Memory B cell (primary cell): Measurements from ENCODE around the gene C1QTNF12.
"Not testable (repeated sequence)": the region's sequence is repeated elsewhere in the genome, so short reads cannot be mapped to it uniquely, and the experiment has no call there.

ENCODE experiments used
- ATAC-seq: fragments of 150-1000 bp; cut with Tn5 transposase; 2 replicates; pipeline ENCODE4 v1.10.0; 2021; ENCODE audit warnings: low read depth, mild to moderate bottlenecking, moderate library complexity
- DNase-seq, 2 donors: peaks; one replicate each; pipeline ENCODE4 v3.0.0; 2022; ENCODE audit warnings: low spot score in 2 of 2
- H3K27ac Mint-ChIP-seq: one replicate; pipeline ENCODE4 v1.8.0; 2022; ENCODE audit warnings: mild to moderate bottlenecking, moderate library complexity, mixed read lengths
- H3K27me3 Mint-ChIP-seq: one replicate; pipeline ENCODE4 v1.8.0; 2022; ENCODE audit warnings: mixed read lengths
- H3K36me3 Mint-ChIP-seq: one replicate; pipeline ENCODE4 v1.8.0; 2022; ENCODE audit warnings: mild to moderate bottlenecking, mixed read lengths
- H3K4me1 Mint-ChIP-seq: one replicate; pipeline ENCODE4 v1.8.0; 2022; ENCODE audit warnings: mixed read lengths
- H3K4me3 Mint-ChIP-seq: one replicate; pipeline ENCODE4 v1.8.0; 2022; ENCODE audit warnings: mild to moderate bottlenecking, moderate library complexity, mixed read lengths
- H3K9me3 Mint-ChIP-seq: one replicate; pipeline ENCODE4 v1.8.0; 2022; ENCODE audit warnings: mixed read lengths

C1QTNF12 gene

DNA sequence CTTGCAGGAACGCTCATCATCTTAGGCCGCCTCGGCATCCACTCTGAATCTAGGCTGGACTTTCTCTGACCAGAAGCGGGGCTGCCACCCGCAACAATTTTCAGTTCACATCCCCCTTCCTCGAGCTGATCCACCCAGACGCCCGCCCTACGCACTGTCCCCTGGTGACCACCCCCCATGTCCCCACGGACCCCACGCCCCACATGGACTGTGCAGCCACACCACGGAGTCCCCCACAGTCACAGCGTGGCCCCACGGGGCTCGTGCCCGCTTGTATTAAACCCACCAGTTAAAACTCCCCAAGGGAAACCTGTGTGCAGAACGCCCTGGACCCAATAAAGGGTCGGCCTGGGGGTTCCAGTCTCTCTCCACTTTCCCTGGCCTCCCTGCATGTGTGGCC, 13.0 kb upstream of the C1QTNF12 start:
- ATAC-seq (no peak), DNase-seq (no peak)
- peak overlapping the region; percentile 80 for H3K27ac Mint-ChIP-seq
- no peaks in the 10 kb centered on the region for H3K9me3 Mint-ChIP-seq
- H3K27me3 Mint-ChIP-seq = no peaks in the 10 kb centered on the region
- peaks cover 16% of the 10 kb centered on the region for H3K4me1 Mint-ChIP-seq
- peaks cover 26% of the 10 kb centered on the region for H3K36me3 Mint-ChIP-seq
- no peak overlapping the region for H3K4me3 Mint-ChIP-seq

DNA sequence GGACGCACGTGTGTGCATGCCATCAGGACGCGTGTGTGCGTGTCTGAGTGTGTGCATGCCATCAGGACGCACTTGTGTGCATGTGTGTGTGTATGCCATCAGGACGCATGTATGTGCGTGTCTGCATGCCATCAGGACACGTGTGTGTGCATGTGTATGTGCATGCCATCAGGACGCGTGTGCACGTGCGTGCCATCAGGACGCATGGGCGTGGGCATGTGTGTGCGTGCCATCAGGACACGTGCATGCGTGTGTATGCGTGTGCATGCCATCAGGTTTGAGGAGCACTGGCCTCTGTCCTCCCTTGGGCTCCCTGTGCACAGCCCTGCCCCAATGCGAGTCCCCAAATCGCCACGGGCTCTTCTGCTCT, 12.6 kb upstream of the C1QTNF12 start:
- ATAC-seq = no peak
- H3K27ac Mint-ChIP-seq = no peak overlapping the region
- no peaks in the 10 kb centered on the region for H3K27me3 Mint-ChIP-seq
- no peak overlapping the region for H3K4me3 Mint-ChIP-seq
- no peaks in the 10 kb centered on the region for H3K9me3 Mint-ChIP-seq
- no peak for DNase-seq
- peaks cover 16% of the 10 kb centered on the region for H3K4me1 Mint-ChIP-seq
- H3K36me3 Mint-ChIP-seq = peaks cover 26% of the 10 kb centered on the region

DNA sequence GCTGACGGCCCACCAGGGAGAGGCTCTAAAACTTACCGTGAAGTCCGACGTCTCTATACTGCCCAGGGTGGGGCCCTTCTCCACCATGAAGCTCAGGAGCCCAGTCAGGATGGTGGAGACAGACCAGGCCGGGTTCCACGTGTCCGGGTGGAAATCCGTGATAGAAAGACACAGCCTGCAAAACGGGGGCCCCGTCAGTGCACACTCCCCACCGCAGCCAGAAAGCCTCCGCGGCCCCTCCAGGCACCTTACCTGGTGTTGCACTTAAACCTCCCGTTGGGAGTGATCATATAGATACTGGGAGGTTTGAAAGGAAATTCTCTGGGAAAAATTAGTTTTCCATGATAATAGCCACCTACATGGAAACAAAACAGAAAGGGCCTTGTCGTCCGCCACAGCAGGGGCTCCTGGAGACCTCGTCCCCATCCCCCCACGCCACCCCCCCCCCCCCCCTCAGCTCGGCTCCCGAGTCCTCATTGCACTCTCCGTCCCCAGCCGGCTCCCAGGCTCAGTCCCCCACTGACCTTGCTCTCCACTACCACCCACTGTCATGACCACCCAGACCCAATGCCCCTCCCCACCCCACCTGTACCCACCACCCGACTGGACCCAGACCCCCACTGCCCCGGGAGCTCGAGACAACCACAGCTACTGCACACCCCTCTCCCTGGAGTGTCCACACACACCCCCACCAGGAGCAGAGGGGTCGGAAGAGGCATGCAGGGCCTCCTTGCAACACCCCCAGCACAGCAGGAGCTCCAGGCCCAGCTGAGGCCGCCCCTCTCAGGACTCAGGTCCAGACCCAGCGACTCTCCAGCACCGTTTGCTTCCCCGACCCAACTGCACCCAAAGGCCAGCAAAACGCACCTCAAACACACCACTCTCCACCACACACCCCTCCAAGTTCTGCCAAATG, 10.7 kb upstream of the C1QTNF12 start:
- Mint-ChIP-seq H3K4me3 (no peak overlapping the region), H3K9me3 (no peaks in the 10 kb centered on the region), H3K27me3 (no peaks in the 10 kb centered on the region)

DNA sequence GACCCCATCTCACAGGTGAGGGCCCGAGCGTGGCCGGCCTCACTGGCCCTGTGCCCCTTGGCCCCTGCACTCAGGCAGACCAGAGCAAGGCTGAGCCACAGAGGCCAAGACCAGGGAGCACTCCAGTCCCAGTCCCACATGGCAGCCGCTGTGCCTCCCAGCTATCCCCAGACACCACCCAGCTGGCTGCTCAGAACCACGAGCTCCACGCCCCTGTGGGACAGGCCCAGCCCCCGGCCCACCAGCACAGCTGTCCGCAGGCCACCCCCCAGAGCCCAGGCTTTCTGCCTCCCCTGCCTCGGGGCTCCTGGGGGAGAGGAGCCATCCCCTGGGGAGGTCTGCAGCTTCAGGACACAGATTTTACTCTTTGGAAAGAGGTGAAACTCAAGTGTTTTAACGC, 9.1 kb upstream of the C1QTNF12 start:
- no peak overlapping the region for H3K27ac Mint-ChIP-seq
- no peaks in the 10 kb centered on the region for H3K9me3 Mint-ChIP-seq
- H3K36me3 Mint-ChIP-seq = peaks cover 19% of the 10 kb centered on the region
- no peak for DNase-seq
- H3K27me3 Mint-ChIP-seq = no peaks in the 10 kb centered on the region
- no peak overlapping the region for H3K4me3 Mint-ChIP-seq
- ATAC-seq = no peak
- H3K4me1 Mint-ChIP-seq = peaks cover 13% of the 10 kb centered on the region

More for the DNA sequence above, 10.7 kb upstream of the C1QTNF12 start:
- Mint-ChIP-seq H3K36me3 (peaks cover 27% of the 10 kb centered on the region), H3K27ac (no peak overlapping the region), H3K4me1 (peaks cover 16% of the 10 kb centered on the region)
- ATAC-seq (no peak), DNase-seq (no peak)

DNA sequence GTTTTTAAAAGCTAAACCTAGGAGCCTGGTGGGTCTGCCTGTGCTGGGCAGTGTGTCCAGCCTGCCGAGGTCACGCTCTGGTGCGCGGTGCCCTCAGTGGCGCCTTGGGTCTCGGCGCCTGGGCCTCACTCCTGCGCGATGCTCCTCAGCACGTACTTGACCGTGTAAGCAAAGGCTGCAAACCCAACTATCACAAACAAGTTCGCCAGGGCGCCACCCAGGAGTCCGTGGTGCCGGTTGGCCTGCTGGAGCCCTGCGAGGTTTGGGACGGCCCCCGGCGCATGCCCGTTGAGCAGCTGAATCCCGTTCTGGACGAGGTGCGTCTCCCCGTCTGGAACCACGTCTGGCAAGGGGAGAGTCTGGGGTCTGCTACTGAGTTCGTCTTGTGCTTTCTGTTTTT, 8.6 kb upstream of the C1QTNF12 start:
- no peak overlapping the region for H3K27ac Mint-ChIP-seq
- no peak for DNase-seq
- ATAC-seq = no peak
- no peaks in the 10 kb centered on the region for H3K9me3 Mint-ChIP-seq
- no peaks in the 10 kb centered on the region for H3K27me3 Mint-ChIP-seq
- peaks cover 19% of the 10 kb centered on the region for H3K36me3 Mint-ChIP-seq
- no peak overlapping the region for H3K4me3 Mint-ChIP-seq
- H3K4me1 Mint-ChIP-seq = peaks cover 10% of the 10 kb centered on the region

DNA sequence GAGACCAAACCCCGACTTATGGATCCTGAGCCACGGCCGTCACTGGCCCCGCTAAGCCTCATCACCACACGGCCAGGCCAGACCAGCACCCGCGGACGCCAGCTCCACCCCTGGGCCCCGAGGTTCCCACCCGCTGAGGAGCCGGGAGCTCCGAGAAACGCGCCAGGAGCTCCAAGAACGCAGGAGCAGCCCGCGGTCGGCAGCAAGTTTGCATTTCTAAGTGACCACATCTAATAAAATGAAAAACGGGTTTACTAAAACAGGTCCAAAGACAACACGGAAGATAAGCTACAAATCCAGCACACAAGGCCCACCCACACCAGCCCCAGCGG, 8.1 kb upstream of the C1QTNF12 start:
- DNase-seq (no peak), ATAC-seq (no peak)
- no peak overlapping the region for H3K27ac Mint-ChIP-seq
- H3K4me3 Mint-ChIP-seq = no peak overlapping the region
- no peaks in the 10 kb centered on the region for H3K9me3 Mint-ChIP-seq
- peaks cover 10% of the 10 kb centered on the region for H3K4me1 Mint-ChIP-seq
- H3K36me3 Mint-ChIP-seq = peaks cover 15% of the 10 kb centered on the region
- no peaks in the 10 kb centered on the region for H3K27me3 Mint-ChIP-seq

DNA sequence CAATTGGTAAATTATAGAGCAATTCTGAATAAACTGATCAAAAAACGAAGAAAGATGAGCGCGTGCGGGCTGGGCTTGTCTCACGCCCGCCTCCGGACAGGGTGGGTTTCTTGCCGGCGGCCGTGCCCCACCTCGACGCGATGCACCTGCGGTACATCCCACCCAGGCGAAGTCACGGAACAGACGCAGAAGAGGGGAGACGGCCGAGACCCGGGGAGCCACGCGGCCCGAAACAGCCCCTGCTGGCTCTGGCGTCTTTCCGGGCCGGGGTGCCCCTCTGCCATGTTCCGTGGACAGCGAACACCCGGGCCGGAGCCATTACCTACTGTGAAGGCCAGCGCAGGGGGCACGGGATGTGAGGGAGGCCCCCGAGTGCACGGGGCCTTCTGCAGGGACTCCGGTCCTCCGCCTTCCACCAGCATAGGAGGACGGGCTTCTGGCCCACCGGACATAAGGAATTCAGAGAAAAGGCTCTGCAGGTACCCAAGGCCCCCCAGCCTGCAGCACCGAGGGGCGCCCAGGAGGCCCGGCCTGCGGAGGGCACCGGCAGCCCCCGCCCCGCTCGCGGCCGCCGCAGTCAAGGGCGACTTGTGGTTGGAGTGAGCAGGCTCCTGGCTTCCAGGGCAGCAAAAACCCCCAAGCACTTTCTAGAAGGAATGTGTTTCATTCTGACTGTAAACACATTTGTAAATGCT, 7.6 kb upstream of the C1QTNF12 start:
- no peak overlapping the region for H3K4me3 Mint-ChIP-seq
- H3K36me3 Mint-ChIP-seq = peaks cover 15% of the 10 kb centered on the region
- peaks cover 11% of the 10 kb centered on the region for H3K4me1 Mint-ChIP-seq
- no peak for DNase-seq
- H3K9me3 Mint-ChIP-seq = no peaks in the 10 kb centered on the region
- ATAC-seq = no peak
- no peaks in the 10 kb centered on the region for H3K27me3 Mint-ChIP-seq
- no peak overlapping the region for H3K27ac Mint-ChIP-seq

DNA sequence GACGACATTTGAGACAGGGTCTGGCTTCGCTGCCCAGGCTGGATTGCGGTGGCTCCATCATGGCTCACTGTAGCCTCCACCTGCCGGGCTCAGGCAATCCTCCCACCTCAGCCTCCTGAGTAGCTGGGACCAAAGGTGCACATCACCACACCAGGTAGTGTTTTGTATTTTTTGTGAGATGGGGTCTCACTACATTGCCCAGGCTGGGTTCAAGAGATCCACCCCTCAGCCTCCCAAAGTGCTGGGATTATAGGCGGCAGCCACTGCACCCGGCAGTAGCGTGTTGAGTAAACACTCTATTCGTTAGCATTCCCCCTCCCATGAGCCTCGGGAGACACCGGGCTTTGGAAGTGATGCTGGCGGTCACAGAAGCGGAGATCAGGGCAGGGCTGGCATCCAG, 6.8 kb upstream of the C1QTNF12 start:
- Mint-ChIP-seq H3K36me3 (peaks cover 15% of the 10 kb centered on the region), H3K27ac (peak overlapping the region; percentile 60)
- no peak for ATAC-seq

DNA sequence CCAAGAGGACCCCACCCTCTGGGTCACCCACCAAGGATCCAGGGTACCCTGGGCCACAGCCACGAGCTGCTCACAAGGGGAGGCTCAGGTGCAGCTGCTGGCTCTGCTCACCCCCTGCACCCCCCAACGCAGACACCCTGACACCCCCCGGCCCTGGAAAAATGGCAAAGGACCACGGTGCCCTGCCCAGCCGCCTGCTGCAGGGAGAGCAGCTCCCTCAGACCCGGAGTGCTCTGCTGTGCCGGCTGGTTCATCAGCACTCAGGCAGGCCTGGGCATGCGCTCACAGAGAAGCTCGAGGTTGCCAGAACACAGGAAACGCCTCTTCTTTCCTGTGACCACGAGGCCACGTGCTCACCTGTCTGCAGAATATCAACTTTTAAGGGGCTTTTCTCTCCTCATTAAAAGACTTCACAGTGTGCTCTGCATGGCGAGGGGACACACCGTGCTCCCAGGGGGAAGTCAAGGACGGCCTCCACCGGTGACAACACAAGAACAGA, 4.3 kb upstream of the C1QTNF12 start:
- no peaks in the 10 kb centered on the region for H3K27me3 Mint-ChIP-seq
- H3K9me3 Mint-ChIP-seq = no peaks in the 10 kb centered on the region
- H3K4me3 Mint-ChIP-seq = no peak overlapping the region
- ATAC-seq = peak; percentile 92
- H3K4me1 Mint-ChIP-seq = peaks cover 8% of the 10 kb centered on the region
- peaks cover 8% of the 10 kb centered on the region for H3K36me3 Mint-ChIP-seq
- DNase-seq = peak; percentile 63 to 65
- H3K27ac Mint-ChIP-seq = peak overlapping the region; percentile 83

More for the DNA sequence above, 6.8 kb upstream of the C1QTNF12 start:
- H3K9me3 Mint-ChIP-seq = no peaks in the 10 kb centered on the region
- peaks cover 11% of the 10 kb centered on the region for H3K4me1 Mint-ChIP-seq
- no peak overlapping the region for H3K4me3 Mint-ChIP-seq
- no peak for DNase-seq
- H3K27me3 Mint-ChIP-seq = no peaks in the 10 kb centered on the region

DNA sequence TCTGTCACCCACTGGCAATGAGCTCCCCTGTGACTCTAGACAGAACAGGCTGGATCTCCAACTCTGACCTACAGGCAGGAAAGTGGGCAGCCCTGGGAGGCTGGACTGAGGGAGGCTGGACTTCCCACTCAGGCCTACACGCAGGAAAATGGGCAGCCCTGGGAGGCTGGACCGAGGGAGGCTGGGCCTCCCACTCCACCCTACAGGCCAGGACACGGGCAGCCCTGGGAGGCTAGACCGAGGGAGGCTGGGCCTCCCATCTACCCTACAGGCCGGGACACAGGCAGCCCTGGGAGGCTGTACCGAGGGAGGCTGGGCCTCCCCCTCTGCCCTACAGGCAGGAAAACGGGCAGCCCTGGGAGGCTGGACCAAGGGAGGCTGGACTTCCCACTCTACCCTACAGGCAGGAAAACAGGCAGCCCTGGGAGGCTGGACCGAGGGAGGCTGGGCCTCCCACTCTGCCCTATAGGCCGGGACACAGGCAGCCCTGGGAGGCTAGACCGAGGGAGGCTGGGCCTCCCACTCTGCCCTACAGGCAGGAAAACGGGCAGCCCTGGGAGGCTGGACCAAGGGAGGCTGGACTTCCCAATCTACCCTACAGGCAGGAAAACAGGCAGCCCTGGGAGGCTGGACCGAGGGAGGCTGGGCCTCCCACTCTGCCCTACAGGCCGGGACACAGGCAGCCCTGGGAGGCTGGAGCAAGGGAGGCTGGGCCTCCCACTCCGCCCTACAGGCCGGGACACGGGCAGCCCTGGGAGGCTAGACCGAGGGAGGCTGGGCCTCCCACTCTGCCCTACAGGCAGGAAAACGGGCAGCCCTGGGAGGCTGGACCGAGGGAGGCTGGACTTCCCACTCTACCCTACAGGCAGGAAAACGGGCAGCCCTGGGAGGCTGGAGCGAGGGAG, 1.7 kb upstream of the C1QTNF12 start:
- H3K27ac Mint-ChIP-seq = peak overlapping the region; percentile 58
- DNase-seq, H3K4me3 Mint-ChIP-seq, H3K9me3 Mint-ChIP-seq, ATAC-seq, H3K36me3 Mint-ChIP-seq, H3K27me3 Mint-ChIP-seq, H3K4me1 Mint-ChIP-seq: not testable (repeated sequence)

DNA sequence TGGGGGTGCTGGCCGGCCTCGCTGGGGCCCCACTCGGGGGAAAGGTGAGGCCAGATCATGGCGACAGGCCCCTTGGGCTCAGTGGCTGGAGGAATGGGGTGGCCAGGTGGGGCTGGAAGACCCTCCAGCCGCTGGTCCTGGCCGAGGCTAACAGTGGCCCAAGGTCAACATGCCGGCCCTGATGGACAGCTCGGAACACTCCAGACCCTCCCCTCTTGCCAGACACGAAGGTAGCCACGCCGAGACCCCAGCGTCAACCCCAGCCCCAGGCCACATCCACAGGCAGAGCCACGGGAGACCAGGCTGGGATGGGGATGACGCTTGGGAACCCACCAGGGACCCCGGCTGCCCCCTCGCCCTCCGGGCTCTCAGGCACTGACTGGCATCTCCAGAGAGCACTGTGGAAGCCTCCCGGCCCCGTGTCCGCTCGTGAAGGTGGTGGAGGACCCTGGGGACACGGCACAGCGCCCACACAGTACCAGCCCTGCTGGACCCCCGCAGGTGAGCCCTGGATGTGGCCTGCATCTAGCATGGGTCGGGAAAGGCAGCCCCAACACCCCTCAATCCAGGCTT, 905 bp upstream of the C1QTNF12 start:
- ATAC-seq = no peak
- DNase-seq = no peak
- H3K4me3 Mint-ChIP-seq = no peak overlapping the region
- peaks cover 8% of the 10 kb centered on the region for H3K4me1 Mint-ChIP-seq
- peak overlapping the region; percentile 58 for H3K27ac Mint-ChIP-seq
- no peaks in the 10 kb centered on the region for H3K9me3 Mint-ChIP-seq
- H3K36me3 Mint-ChIP-seq = no peaks in the 10 kb centered on the region
- no peaks in the 10 kb centered on the region for H3K27me3 Mint-ChIP-seq

DNA sequence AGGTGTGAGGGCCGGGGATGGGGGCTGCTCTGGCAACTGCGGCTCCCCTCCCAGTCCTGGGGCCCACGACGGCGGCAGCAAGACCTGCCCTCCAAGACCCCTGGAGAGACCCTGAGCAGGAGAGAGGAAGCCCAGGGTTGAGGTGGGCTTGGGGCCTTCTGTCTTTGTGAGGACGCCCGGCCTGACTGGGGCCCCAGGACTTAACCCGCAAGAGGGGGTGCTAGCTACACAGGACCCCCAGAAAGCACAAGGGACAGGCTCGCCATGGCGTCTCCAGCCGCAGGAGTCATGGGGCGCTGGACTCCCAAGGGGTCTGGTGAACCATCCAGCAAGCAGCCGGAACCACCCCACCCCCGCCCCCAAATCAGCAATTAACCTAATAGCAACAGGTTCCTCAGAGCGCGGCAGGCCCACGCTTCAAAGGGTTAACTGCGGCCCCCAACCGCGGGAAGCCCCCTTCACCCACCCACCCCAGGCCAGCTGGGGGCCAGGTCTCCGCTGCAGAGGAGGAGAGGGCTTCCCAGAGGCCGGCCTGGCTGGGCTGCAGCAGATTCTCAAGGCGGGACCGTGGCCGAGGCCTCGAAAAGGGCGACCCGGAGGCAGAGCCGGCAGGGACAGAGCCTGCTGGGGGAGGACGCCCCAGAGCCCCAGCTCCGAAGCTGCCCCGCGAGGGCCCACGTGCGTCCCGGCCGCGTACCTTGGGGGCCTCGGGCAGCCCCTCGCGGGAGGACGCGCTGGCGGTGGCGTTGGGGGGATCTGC, 525 bp downstream of the C1QTNF12 start:
- Mint-ChIP-seq H3K36me3 (no peaks in the 10 kb centered on the region), H3K4me3 (no peak overlapping the region), H3K9me3 (no peaks in the 10 kb centered on the region), H3K4me1 (peaks cover 6% of the 10 kb centered on the region), H3K27me3 (peaks cover 2% of the 10 kb centered on the region), H3K27ac (no peak overlapping the region)
- ATAC-seq (no peak), DNase-seq (no peak)

DNA sequence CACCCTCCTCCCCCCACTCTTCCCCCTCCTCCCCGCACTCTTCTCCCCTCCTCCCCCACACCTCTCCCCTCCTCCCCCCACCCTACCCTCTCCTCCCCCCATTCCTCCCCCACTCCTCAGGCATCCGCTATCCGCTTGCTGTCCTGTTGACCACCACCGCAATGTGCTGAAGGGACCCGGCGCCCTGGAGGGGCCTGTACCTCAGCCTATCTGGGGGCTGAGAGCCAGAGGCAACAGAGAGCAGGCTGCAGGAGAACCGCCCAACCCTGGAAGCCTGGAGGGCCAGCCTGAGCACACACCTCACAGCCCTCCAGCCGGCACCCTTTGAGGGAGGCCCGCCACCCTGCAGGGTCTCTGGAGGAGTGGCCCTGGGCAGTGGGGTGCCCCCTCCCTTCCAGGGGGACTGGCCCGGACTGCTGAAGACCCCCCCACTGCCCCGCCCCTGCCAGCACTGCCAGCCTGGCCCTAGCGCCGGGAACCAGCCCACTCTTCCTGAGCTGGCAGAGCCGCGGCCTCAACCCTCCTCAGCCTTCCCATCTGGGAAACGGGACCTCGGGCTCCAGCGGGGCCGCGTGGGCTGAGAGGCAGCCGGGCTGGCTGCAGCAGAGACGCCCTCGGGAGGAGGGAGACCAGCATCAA, 1.2 kb downstream of the C1QTNF12 start:
- Mint-ChIP-seq H3K27me3 (peaks cover 4% of the 10 kb centered on the region), H3K9me3 (no peaks in the 10 kb centered on the region), H3K27ac (no peak overlapping the region), H3K4me1 (peaks cover 5% of the 10 kb centered on the region), H3K36me3 (no peaks in the 10 kb centered on the region), H3K4me3 (no peak overlapping the region)
- no peak for ATAC-seq
- DNase-seq = no peak
